HUES48 (cell line): ENCODE data around the gene TDRD10.

Experiments
- H3K27ac ChIP-seq: one replicate; pipeline ENCODE4 v1.7.0; 2013; ENCODE audit warnings: low read depth, low read length, inconsistent platforms
- H3K27me3 ChIP-seq: 2 replicates; pipeline ENCODE4 v1.6.1; 2013; ENCODE audit warnings: mild to moderate bottlenecking, low read length; ENCODE audit not compliant: control insufficient read depth, insufficient read depth
- H3K36me3 ChIP-seq: 2 replicates; pipeline ENCODE4 v1.6.1; 2013; ENCODE audit warnings: low read length; ENCODE audit not compliant: control insufficient read depth, insufficient read depth
- H3K4me1 ChIP-seq: 2 replicates; pipeline ENCODE4 v1.6.1; 2013; ENCODE audit warnings: mild to moderate bottlenecking, low read length; ENCODE audit not compliant: control insufficient read depth, insufficient read depth
- H3K4me3 ChIP-seq: 2 replicates; pipeline ENCODE4 v1.5.1; 2013; ENCODE audit warnings: mild to moderate bottlenecking, low read depth, low read length
- H3K9ac ChIP-seq: 2 replicates; pipeline ENCODE4 v1.6.1; 2013; ENCODE audit warnings: mild to moderate bottlenecking, low read depth, low read length, moderate library complexity
- H3K9me3 ChIP-seq: 2 replicates; pipeline ENCODE4 v1.6.1; 2013; ENCODE audit warnings: low read length; ENCODE audit not compliant: control insufficient read depth, insufficient read depth

Gene TDRD10

GRCh38 chr1:154557248-154557938, 55.4 kb downstream of the TDRD10 start:
- H3K27ac ChIP-seq = no peak overlapping the region
- no peaks in the 10 kb centered on the region for H3K27me3 ChIP-seq
- H3K36me3 ChIP-seq = peaks cover 35% of the 10 kb centered on the region
- H3K9ac ChIP-seq = peak overlapping the region; percentile 69
- H3K4me1 ChIP-seq = peaks cover 20% of the 10 kb centered on the region
- peak overlapping the region; percentile 83 for H3K4me3 ChIP-seq
- no peaks in the 10 kb centered on the region for H3K9me3 ChIP-seq

GRCh38 chr1:154557939-154558719, 56.1 kb downstream of the TDRD10 start, which contains the start of gene UBE2Q1:
UBE2Q1 (minus strand) TSS chr1:154558662; CDS start chr1:154558553, 109 bp downstream.
- no peaks in the 10 kb centered on the region for H3K9me3 ChIP-seq
- no peaks in the 10 kb centered on the region for H3K27me3 ChIP-seq
- peak within 1 kb of the TSS; percentile 78 for H3K27ac ChIP-seq
- peak within 1 kb of the TSS; percentile 69 for H3K9ac ChIP-seq
- peak within 1 kb of the TSS; percentile 83 for H3K4me3 ChIP-seq
- peaks cover 20% of the 10 kb centered on the region for H3K4me1 ChIP-seq
- peaks cover 27% of the 10 kb centered on the region for H3K36me3 ChIP-seq

- peak overlapping the region; percentile 78 for H3K27ac ChIP-seq
- no peaks in the 10 kb centered on the region for H3K27me3 ChIP-seq
- H3K9me3 ChIP-seq = no peaks in the 10 kb centered on the region
- H3K4me1 ChIP-seq = peaks cover 20% of the 10 kb centered on the region
- H3K9ac ChIP-seq = peak overlapping the region; percentile 36
- H3K36me3 ChIP-seq = peaks cover 20% of the 10 kb centered on the region
- H3K4me3 ChIP-seq = peak overlapping the region; percentile 83
Observed at GRCh38 chr1:154558720-154559465, 56.9 kb downstream of the TDRD10 start.

- no peaks in the 10 kb centered on the region for H3K27me3 ChIP-seq
- peak overlapping the region; percentile 78 for H3K27ac ChIP-seq
- no peak overlapping the region for H3K9ac ChIP-seq
- no peaks in the 10 kb centered on the region for H3K9me3 ChIP-seq
- peaks cover 20% of the 10 kb centered on the region for H3K4me1 ChIP-seq
- H3K4me3 ChIP-seq = peak overlapping the region; percentile 83
- H3K36me3 ChIP-seq = peaks cover 13% of the 10 kb centered on the region
Observed at GRCh38 chr1:154559466-154560044, 57.5 kb downstream of the TDRD10 start.

GRCh38 chr1:154565876-154566275, 63.9 kb downstream of the TDRD10 start:
- Histone ChIP-seq H3K27ac (no peak overlapping the region), H3K27me3 (peaks cover 3% of the 10 kb centered on the region), H3K4me3 (no peak overlapping the region), H3K9ac (no peak overlapping the region), H3K9me3 (no peaks in the 10 kb centered on the region), H3K4me1 (peaks cover 11% of the 10 kb centered on the region), H3K36me3 (no peaks in the 10 kb centered on the region)

- Histone ChIP-seq H3K36me3 (no peaks in the 10 kb centered on the region), H3K4me3 (peak within 1 kb of the TSS; percentile 64), H3K9ac (peak within 1 kb of the TSS; percentile 40; the same call in 1 of the 2 replicates), H3K4me1 (peaks cover 15% of the 10 kb centered on the region), H3K27me3 (peaks cover 3% of the 10 kb centered on the region), H3K27ac (peak within 1 kb of the TSS; percentile 47), H3K9me3 (no peaks in the 10 kb centered on the region)
Observed at GRCh38 chr1:154567386-154568156, 65.6 kb downstream of the TDRD10 start, which contains the start of gene CHRNB2. CHRNB2 (plus strand) TSS chr1:154567778; CDS start chr1:154568045, 267 bp downstream.

GRCh38 chr1:154568157-154568815, 66.3 kb downstream of the TDRD10 start:
- no peaks in the 10 kb centered on the region for H3K9me3 ChIP-seq
- H3K36me3 ChIP-seq = no peaks in the 10 kb centered on the region
- no peak overlapping the region for H3K9ac ChIP-seq
- H3K4me3 ChIP-seq = peak overlapping the region; percentile 64
- H3K27ac ChIP-seq = no peak overlapping the region
- H3K4me1 ChIP-seq = peaks cover 15% of the 10 kb centered on the region
- H3K27me3 ChIP-seq = peaks cover 3% of the 10 kb centered on the region

GRCh38 chr1:154571244-154571963, 69.4 kb downstream of the TDRD10 start:
- Histone ChIP-seq H3K9me3 (no peaks in the 10 kb centered on the region), H3K27ac (no peak overlapping the region), H3K4me1 (peaks cover 20% of the 10 kb centered on the region), H3K36me3 (no peaks in the 10 kb centered on the region), H3K4me3 (no peak overlapping the region), H3K27me3 (peaks cover 3% of the 10 kb centered on the region), H3K9ac (no peak overlapping the region)

GRCh38 chr1:154571964-154572288, 69.9 kb downstream of the TDRD10 start:
- peaks cover 15% of the 10 kb centered on the region; the same call in 1 of the 2 replicates for H3K4me1 ChIP-seq
- H3K9ac ChIP-seq = no peak overlapping the region
- no peaks in the 10 kb centered on the region for H3K9me3 ChIP-seq
- H3K27me3 ChIP-seq = peaks cover 3% of the 10 kb centered on the region; the same call in 1 of the 2 replicates
- H3K36me3 ChIP-seq = no peaks in the 10 kb centered on the region
- no peak overlapping the region for H3K27ac ChIP-seq
- no peak overlapping the region for H3K4me3 ChIP-seq
